Cardiac atrium fibroblast (primary cell): ENCODE measurements around the gene DISP1. TPM values are rescaled to one million over a fixed set of nuclear protein-coding genes. Genes with fewer than 3 reads are reported as not detected.

Source experiments
- total RNA-seq: library from RNA; depleted of rRNA; stranded (reverse); fragments of >200 nt; gene quantifications from 2 replicates; pipeline ENCODE4 v1.2.3, GENCODE V29; 2015

The DISP1 gene, protein sequence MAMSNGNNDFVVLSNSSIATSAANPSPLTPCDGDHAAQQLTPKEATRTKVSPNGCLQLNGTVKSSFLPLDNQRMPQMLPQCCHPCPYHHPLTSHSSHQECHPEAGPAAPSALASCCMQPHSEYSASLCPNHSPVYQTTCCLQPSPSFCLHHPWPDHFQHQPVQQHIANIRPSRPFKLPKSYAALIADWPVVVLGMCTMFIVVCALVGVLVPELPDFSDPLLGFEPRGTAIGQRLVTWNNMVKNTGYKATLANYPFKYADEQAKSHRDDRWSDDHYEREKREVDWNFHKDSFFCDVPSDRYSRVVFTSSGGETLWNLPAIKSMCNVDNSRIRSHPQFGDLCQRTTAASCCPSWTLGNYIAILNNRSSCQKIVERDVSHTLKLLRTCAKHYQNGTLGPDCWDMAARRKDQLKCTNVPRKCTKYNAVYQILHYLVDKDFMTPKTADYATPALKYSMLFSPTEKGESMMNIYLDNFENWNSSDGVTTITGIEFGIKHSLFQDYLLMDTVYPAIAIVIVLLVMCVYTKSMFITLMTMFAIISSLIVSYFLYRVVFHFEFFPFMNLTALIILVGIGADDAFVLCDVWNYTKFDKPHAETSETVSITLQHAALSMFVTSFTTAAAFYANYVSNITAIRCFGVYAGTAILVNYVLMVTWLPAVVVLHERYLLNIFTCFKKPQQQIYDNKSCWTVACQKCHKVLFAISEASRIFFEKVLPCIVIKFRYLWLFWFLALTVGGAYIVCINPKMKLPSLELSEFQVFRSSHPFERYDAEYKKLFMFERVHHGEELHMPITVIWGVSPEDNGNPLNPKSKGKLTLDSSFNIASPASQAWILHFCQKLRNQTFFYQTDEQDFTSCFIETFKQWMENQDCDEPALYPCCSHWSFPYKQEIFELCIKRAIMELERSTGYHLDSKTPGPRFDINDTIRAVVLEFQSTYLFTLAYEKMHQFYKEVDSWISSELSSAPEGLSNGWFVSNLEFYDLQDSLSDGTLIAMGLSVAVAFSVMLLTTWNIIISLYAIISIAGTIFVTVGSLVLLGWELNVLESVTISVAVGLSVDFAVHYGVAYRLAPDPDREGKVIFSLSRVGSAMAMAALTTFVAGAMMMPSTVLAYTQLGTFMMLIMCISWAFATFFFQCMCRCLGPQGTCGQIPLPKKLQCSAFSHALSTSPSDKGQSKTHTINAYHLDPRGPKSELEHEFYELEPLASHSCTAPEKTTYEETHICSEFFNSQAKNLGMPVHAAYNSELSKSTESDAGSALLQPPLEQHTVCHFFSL (N-terminal part only)
- total RNA-seq, result 3.4 and 3.6 TPM in 2 replicates

GRCh38 chr1:222814536-222815439 is at the start of gene DISP1:
TSS of gene DISP1 (plus strand) at chr1:222815039. CDS start at chr1:222942824, 127,785 bp downstream.

Other genes starting within 250 kb of the DISP1 start
- gene TAF1A, start 225.1 kb upstream of the DISP1 start, total RNA-seq, result 6.3 and 10.0 TPM in 2 replicates
- gene MIA3, start 196.9 kb upstream of the DISP1 start, total RNA-seq, result 26.6 and 41.3 TPM in 2 replicates
- gene AIDA, start 102.5 kb upstream of the DISP1 start, total RNA-seq, result 55.9 and 56.3 TPM in 2 replicates
- gene BROX, start 102.5 kb upstream of the DISP1 start, total RNA-seq, result 32.6 and 38.1 TPM in 2 replicates
- gene FAM177B, start 77.8 kb upstream of the DISP1 start, total RNA-seq, result not detected in 2 replicates